ENCODE data around the gene TSPAN3.

Gene TSPAN3

GRCh38 chr15:77027111-77027696, 43.7 kb downstream of the TSPAN3 start:
- no peak overlapping the region for H3K4me2 ChIP-seq (ENCODE audit: low read length)
- no peak overlapping the region for H3K18ac ChIP-seq (ENCODE audit: low read length)
- no peak overlapping the region for H3K27ac ChIP-seq (ENCODE audit: low read depth, low read length)
- no peaks in the 10 kb centered on the region for H3K79me1 ChIP-seq (ENCODE audit: low read length)
- no peak overlapping the region for H3K4ac ChIP-seq (ENCODE audit: low read depth, low read length)
- H2AK5ac ChIP-seq (ENCODE audit: low read length) = peak overlapping the region; percentile 34
- H4K8ac ChIP-seq (ENCODE audit: low read depth, low read length) = no peak overlapping the region
- DNase-seq = no peak
- H3K27me3 ChIP-seq (ENCODE audit: insufficient read depth, low read length, poor library complexity) = no peaks in the 10 kb centered on the region
- H3K4me1 ChIP-seq (ENCODE audit: control insufficient read depth, low read depth, low read length) = no peaks in the 10 kb centered on the region
- H3K36me3 ChIP-seq (ENCODE audit: control insufficient read depth, insufficient read depth, low read length) = no peaks in the 10 kb centered on the region
- H2BK5ac ChIP-seq (ENCODE audit: low read length) = no peak overlapping the region
- no peaks in the 10 kb centered on the region for H3K79me2 ChIP-seq (ENCODE audit: control insufficient read depth, insufficient read depth, low read length)
- peak overlapping the region; percentile 72 for H3K56ac ChIP-seq (ENCODE audit: low read length)
- WGBS (ENCODE audit: extremely low coverage, insufficient coverage, low lambda C conversion rate) = no CpG with 5 or more reads among the region's 12 CpGs
- no peak overlapping the region for H3K4me3 ChIP-seq (ENCODE audit: low read length)
- H4K5ac ChIP-seq (ENCODE audit: low read length) = no peak overlapping the region
- no peak overlapping the region for H2BK120ac ChIP-seq (ENCODE audit: low read depth, low read length)
- no peak overlapping the region for H3K23ac ChIP-seq (ENCODE audit: low read length)
- no peak overlapping the region for H3K9ac ChIP-seq (ENCODE audit: low read length)
- no peak overlapping the region for H2BK15ac ChIP-seq (replicated peaks; ENCODE audit: low read depth)

- no peak overlapping the region for H3K23ac ChIP-seq (ENCODE audit: low read length)
- H2BK120ac ChIP-seq (ENCODE audit: low read depth, low read length) = no peak overlapping the region
- no peaks in the 10 kb centered on the region for H3K79me2 ChIP-seq (ENCODE audit: control insufficient read depth, insufficient read depth, low read length)
- no peak overlapping the region for H3K4me3 ChIP-seq (ENCODE audit: low read length)
- no peaks in the 10 kb centered on the region for H3K4me1 ChIP-seq (ENCODE audit: control insufficient read depth, low read depth, low read length)
- H3K27ac ChIP-seq (ENCODE audit: low read depth, low read length) = no peak overlapping the region
- H4K8ac ChIP-seq (ENCODE audit: low read depth, low read length) = no peak overlapping the region
- no peak for DNase-seq
- no peak overlapping the region for H4K5ac ChIP-seq (ENCODE audit: low read length)
- H3K79me1 ChIP-seq (ENCODE audit: low read length) = no peaks in the 10 kb centered on the region
- no peak overlapping the region for H3K4ac ChIP-seq (ENCODE audit: low read depth, low read length)
- no peaks in the 10 kb centered on the region for H3K27me3 ChIP-seq (ENCODE audit: insufficient read depth, low read length, poor library complexity)
- no peak overlapping the region for H3K4me2 ChIP-seq (ENCODE audit: low read length)
- H3K9ac ChIP-seq (ENCODE audit: low read length) = no peak overlapping the region
- no peak overlapping the region for H2BK5ac ChIP-seq (ENCODE audit: low read length)
- WGBS (ENCODE audit: extremely low coverage, insufficient coverage, low lambda C conversion rate) = no CpG with 5 or more reads among the region's 12 CpGs
- no peak overlapping the region for H3K18ac ChIP-seq (ENCODE audit: low read length)
- no peak overlapping the region for H2AK5ac ChIP-seq (ENCODE audit: low read length)
- H2BK15ac ChIP-seq (replicated peaks; ENCODE audit: low read depth) = no peak overlapping the region
- no peak overlapping the region for H3K56ac ChIP-seq (ENCODE audit: low read length)
- no peaks in the 10 kb centered on the region for H3K36me3 ChIP-seq (ENCODE audit: control insufficient read depth, insufficient read depth, low read length)
Measured at GRCh38 chr15:77026501-77027110, 44.3 kb downstream of the TSPAN3 start.

- H3K4me3 ChIP-seq (ENCODE audit: low read length) = no peak overlapping the region
- H3K4ac ChIP-seq (ENCODE audit: low read depth, low read length) = no peak overlapping the region
- no peak overlapping the region for H3K56ac ChIP-seq (ENCODE audit: low read length)
- no peak overlapping the region for H2AK5ac ChIP-seq (ENCODE audit: low read length)
- H3K79me2 ChIP-seq (ENCODE audit: control insufficient read depth, insufficient read depth, low read length) = no peaks in the 10 kb centered on the region
- no peak overlapping the region for H2BK15ac ChIP-seq (replicated peaks; ENCODE audit: low read depth)
- no peak overlapping the region for H4K8ac ChIP-seq (ENCODE audit: low read depth, low read length)
- no peak overlapping the region for H2BK120ac ChIP-seq (ENCODE audit: low read depth, low read length)
- no peak overlapping the region for H3K23ac ChIP-seq (ENCODE audit: low read length)
- H3K9ac ChIP-seq (ENCODE audit: low read length) = no peak overlapping the region
- H4K5ac ChIP-seq (ENCODE audit: low read length) = no peak overlapping the region
- H3K36me3 ChIP-seq (ENCODE audit: control insufficient read depth, insufficient read depth, low read length) = no peaks in the 10 kb centered on the region
- no peaks in the 10 kb centered on the region for H3K27me3 ChIP-seq (ENCODE audit: insufficient read depth, low read length, poor library complexity)
- WGBS (ENCODE audit: extremely low coverage, insufficient coverage, low lambda C conversion rate) = no CpG with 5 or more reads among the region's 4 CpGs
- no peak overlapping the region for H3K18ac ChIP-seq (ENCODE audit: low read length)
- H3K27ac ChIP-seq (ENCODE audit: low read depth, low read length) = no peak overlapping the region
- H2BK5ac ChIP-seq (ENCODE audit: low read length) = no peak overlapping the region
- H3K4me2 ChIP-seq (ENCODE audit: low read length) = no peak overlapping the region
- no peak for DNase-seq
- no peaks in the 10 kb centered on the region for H3K79me1 ChIP-seq (ENCODE audit: low read length)
- no peaks in the 10 kb centered on the region for H3K4me1 ChIP-seq (ENCODE audit: control insufficient read depth, low read depth, low read length)
Measured at GRCh38 chr15:77025941-77026411, 44.9 kb downstream of the TSPAN3 start.

- H4K8ac ChIP-seq (ENCODE audit: low read depth, low read length) = no peak overlapping the region
- H3K27me3 ChIP-seq (ENCODE audit: insufficient read depth, low read length, poor library complexity) = no peaks in the 10 kb centered on the region
- no peaks in the 10 kb centered on the region for H3K36me3 ChIP-seq (ENCODE audit: control insufficient read depth, insufficient read depth, low read length)
- H2BK15ac ChIP-seq (replicated peaks; ENCODE audit: low read depth) = no peak overlapping the region
- no peak for DNase-seq
- H3K23ac ChIP-seq (ENCODE audit: low read length) = no peak overlapping the region
- no peak overlapping the region for H3K9ac ChIP-seq (ENCODE audit: low read length)
- H2BK5ac ChIP-seq (ENCODE audit: low read length) = no peak overlapping the region
- H3K4me1 ChIP-seq (ENCODE audit: control insufficient read depth, low read depth, low read length) = no peaks in the 10 kb centered on the region
- H3K4ac ChIP-seq (ENCODE audit: low read depth, low read length) = no peak overlapping the region
- no peak overlapping the region for H3K27ac ChIP-seq (ENCODE audit: low read depth, low read length)
- no peaks in the 10 kb centered on the region for H3K79me2 ChIP-seq (ENCODE audit: control insufficient read depth, insufficient read depth, low read length)
- no peak overlapping the region for H4K5ac ChIP-seq (ENCODE audit: low read length)
- no peak overlapping the region for H2AK5ac ChIP-seq (ENCODE audit: low read length)
- no peak overlapping the region for H2BK120ac ChIP-seq (ENCODE audit: low read depth, low read length)
- H3K4me2 ChIP-seq (ENCODE audit: low read length) = no peak overlapping the region
- WGBS (ENCODE audit: extremely low coverage, insufficient coverage, low lambda C conversion rate) = no CpG with 5 or more reads among the region's 15 CpGs
- H3K18ac ChIP-seq (ENCODE audit: low read length) = no peak overlapping the region
- no peak overlapping the region for H3K56ac ChIP-seq (ENCODE audit: low read length)
- H3K79me1 ChIP-seq (ENCODE audit: low read length) = no peaks in the 10 kb centered on the region
- no peak overlapping the region for H3K4me3 ChIP-seq (ENCODE audit: low read length)
Measured at GRCh38 chr15:77025083-77025901, 45.6 kb downstream of the TSPAN3 start.

- Histone ChIP-seq H3K18ac (ENCODE audit: low read length) (no peak overlapping the region), H3K27me3 (ENCODE audit: insufficient read depth, low read length, poor library complexity) (no peaks in the 10 kb centered on the region), H3K4me1 (ENCODE audit: control insufficient read depth, low read depth, low read length) (no peaks in the 10 kb centered on the region), H3K27ac (ENCODE audit: low read depth, low read length) (no peak overlapping the region), H3K4me3 (ENCODE audit: low read length) (no peak overlapping the region), H4K8ac (ENCODE audit: low read depth, low read length) (no peak overlapping the region), H3K79me2 (ENCODE audit: control insufficient read depth, insufficient read depth, low read length) (no peaks in the 10 kb centered on the region), H3K9ac (ENCODE audit: low read length) (no peak overlapping the region), H2BK5ac (ENCODE audit: low read length) (no peak overlapping the region), H3K23ac (ENCODE audit: low read length) (no peak overlapping the region), H3K36me3 (ENCODE audit: control insufficient read depth, insufficient read depth, low read length) (no peaks in the 10 kb centered on the region), H4K5ac (ENCODE audit: low read length) (no peak overlapping the region), H3K4me2 (ENCODE audit: low read length) (no peak overlapping the region), H3K79me1 (ENCODE audit: low read length) (no peaks in the 10 kb centered on the region), H3K4ac (ENCODE audit: low read depth, low read length) (no peak overlapping the region), H2AK5ac (ENCODE audit: low read length) (no peak overlapping the region), H3K56ac (ENCODE audit: low read length) (no peak overlapping the region), H2BK120ac (ENCODE audit: low read depth, low read length) (no peak overlapping the region), H2BK15ac (replicated peaks; ENCODE audit: low read depth) (no peak overlapping the region)
- WGBS (ENCODE audit: extremely low coverage, insufficient coverage, low lambda C conversion rate) = no CpG with 5 or more reads among the region's 17 CpGs
- DNase-seq = peak; percentile 56
Measured at GRCh38 chr15:77024273-77025082, 46.4 kb downstream of the TSPAN3 start.

Measured in mesendoderm (in vitro differentiated cells).